Stimulated activated CD4-positive, alpha-beta T cell treated with anti-CD3 and anti-CD28 coated beads, TNF-alpha, amount 100 ng/mL, for 4 hours (primary cell): ENCODE results near the gene OR10X1.

Source experiments
- DNase-seq, 3 experiments: peaks; one replicate each; pipeline ENCODE4 v3.0.0-alpha.2; 2020; ENCODE audit warnings: low read depth in 3 of 3

OR10X1 gene

DNA sequence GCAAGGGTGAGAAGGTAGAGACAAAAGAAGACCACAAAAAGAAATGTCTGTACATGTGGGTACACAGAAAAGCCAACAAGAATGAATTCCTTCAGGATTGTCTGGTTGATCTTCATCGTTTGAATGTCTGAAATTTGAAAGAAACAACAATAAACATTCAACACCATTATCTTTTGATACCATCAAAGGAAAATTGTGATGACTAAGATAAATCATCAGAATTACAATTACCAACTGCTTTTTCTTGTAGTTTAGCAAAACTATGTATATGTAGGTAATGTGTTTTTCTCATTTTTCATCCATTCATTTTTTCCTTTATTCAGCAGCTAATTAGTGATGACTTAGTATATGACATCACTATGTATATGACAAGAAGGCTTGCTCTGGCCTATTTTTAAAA lies at the start of gene OR10X1:
Gene OR10X1, minus strand, starts transcription at position 167 of the 400 bp plus-strand sequence. Its CDS starts 0 bp downstream, at position 167.
- no peak for DNase-seq

- no peak for DNase-seq
Measured at GRCh38 chr1:158613764-158614163, 34.1 kb upstream of the OR10X1 start.

DNA sequence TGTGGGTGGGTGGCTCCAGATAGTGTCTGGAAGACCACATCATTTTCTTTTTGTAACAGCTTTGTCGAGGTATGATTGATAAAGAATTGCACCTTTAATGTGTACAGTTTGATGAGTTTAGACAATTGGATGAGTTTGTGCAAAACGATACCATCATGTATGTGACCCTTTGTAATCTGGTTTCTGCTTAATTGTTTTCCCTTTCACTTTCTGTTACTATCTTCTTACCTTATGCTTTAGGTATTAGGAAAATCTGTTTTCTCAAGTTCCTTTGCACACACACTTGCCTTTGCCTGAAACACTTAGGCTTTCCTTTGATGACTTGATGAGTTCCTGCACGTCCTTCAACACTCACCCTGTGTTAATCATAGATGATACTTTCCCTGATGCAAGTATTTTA lies 32.2 kb upstream of the OR10X1 start:
- no peak for DNase-seq

- no peak for DNase-seq
Measured at GRCh38 chr1:158607296-158607695, 27.6 kb upstream of the OR10X1 start.

DNA sequence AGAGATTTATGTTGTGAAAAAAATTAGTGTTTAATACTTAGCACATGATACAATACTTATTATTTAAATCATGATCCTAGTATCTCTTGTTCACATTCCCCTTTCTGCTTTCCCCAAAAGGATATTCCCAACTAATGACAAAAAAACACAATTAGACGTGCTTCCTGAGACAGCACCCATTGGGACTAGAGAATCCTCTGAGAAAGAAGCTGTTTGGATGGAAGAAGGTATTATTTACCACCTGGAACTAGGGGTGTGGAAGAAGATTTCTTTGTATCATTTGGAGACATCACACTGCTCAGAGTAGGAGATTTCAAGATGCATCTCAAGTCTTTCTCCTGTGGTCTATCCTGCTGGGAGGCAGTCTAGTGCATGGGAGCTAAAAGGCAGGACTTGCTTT lies 25.3 kb upstream of the OR10X1 start, which contains the start of gene OR10Z1:
Gene OR10Z1, plus strand, starts transcription at position 301 of the 400 bp plus-strand sequence. CDS start 1,171 bp downstream, outside the sequence.
- no peak for DNase-seq

DNA sequence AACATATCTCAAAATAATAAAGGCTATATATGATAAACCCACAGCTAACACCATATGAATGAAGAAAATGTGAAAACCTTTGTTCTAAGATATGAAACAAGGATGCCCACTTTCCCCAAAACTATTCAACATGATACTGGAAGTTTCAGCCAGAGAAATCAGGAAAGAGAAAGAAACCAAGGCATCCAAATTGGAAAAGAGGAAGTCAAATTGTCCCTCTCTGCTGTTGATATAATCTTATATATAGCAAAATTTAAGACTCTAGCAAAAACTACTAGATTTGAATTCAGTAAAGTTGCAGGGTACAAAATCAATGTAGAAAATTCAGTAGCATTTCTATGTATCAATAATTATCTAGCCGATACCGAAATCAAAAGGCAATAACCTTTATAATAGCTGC lies 21.0 kb upstream of the OR10X1 start:
- no peak for DNase-seq

GRCh38 chr1:158586942-158587341 lies 7.2 kb upstream of the OR10X1 start:
- no peak for DNase-seq

GRCh38 chr1:158583962-158584361 lies 4.3 kb upstream of the OR10X1 start:
- no peak for DNase-seq

DNA sequence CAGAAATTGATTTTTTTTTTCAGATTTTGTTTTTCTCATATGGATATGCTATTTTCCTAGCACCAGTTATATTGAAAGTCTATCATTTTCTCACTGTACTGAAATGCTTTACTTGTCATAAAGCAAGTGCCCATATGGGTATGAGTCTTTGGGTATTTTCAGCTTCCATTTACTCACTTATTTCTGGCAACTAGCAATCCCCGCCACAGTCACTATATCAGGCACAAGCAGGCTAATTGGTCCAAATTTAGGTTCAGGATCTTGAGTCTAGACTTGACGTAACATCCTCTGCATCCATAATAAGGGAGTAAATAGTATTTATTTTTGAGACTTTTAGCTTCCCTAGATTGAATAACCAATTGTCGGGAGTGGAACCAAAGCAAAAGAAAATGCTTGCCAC lies 2.1 kb downstream of the OR10X1 start:
- no peak for DNase-seq

GRCh38 chr1:158572226-158572625 lies 7.5 kb downstream of the OR10X1 start:
- DNase-seq, result no peak

DNA sequence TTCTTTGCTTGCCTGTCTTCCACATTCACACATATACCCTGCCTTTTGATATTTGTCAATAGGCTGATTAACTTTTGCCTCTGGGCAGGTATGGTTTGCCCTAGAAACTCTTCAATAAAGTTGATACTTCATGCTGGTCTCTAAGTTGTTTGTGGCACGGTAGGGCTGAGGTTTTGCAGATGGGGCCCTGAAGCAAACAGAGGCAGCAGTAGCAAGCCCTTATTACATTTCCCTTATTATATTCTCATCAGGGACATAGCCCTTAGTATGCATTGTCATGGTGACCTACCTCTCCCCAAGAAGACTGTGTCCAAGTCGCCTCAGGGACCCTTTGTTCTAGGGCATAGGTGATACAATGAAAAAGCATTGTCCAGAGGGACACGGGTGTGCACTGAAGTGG lies 9.2 kb downstream of the OR10X1 start, which contains the start of gene OR6P1:
Gene OR6P1, minus strand, starts transcription at position 101 of the 400 bp plus-strand sequence. CDS start 6,976 bp downstream, outside the sequence.
- no peak for DNase-seq

GRCh38 chr1:158564608-158565007 lies 15.1 kb downstream of the OR10X1 start:
- DNase-seq, result no peak

DNA sequence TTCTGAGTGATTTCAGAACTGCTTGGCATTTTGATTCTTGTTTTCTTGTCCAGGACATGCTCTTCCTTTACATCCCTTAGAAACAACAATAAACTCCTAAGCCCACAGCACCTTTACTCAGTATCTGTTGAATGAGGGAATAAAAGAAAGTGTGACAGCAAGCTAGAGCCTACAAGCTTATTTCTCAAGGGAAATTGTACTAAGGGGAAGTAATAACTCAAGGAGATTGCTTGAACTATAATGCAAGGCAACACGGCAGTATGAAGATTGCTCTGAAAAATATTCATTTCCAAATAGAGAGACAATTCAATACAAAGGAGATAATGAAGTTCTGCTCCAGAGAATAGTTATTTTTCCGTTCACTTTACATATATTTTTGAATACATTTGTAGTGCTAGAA lies 15.8 kb downstream of the OR10X1 start:
- DNase-seq, result no peak

- DNase-seq, result no peak
Measured at GRCh38 chr1:158559696-158560095, 20.0 kb downstream of the OR10X1 start.

- DNase-seq, result no peak
Measured at GRCh38 chr1:158554352-158554751, 25.3 kb downstream of the OR10X1 start, which contains the start of gene OR6Y1. Gene OR6Y1, minus strand, starts transcription at chr1:158554405. Its CDS starts 6,300 bp downstream, at chr1:158548105.

DNA sequence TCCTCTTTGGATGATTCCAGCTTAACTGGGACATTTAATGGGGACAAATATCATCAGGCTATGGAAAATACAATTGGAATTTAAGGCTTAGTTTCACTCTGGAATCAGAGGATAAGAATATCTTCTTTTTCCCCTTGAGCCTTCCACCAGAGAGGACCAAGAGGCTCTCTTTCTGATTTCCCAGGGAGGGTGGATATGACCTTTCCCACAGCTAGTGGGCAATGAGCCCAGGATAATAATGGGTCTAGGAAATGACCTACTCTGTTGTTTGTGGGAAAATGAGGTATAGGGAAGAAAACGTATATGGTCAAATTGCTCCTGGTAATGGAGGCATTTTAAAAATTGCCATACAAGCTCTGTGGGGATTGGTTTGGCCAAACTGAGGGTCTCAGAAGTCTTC lies 27.4 kb downstream of the OR10X1 start:
- no peak for DNase-seq

DNA sequence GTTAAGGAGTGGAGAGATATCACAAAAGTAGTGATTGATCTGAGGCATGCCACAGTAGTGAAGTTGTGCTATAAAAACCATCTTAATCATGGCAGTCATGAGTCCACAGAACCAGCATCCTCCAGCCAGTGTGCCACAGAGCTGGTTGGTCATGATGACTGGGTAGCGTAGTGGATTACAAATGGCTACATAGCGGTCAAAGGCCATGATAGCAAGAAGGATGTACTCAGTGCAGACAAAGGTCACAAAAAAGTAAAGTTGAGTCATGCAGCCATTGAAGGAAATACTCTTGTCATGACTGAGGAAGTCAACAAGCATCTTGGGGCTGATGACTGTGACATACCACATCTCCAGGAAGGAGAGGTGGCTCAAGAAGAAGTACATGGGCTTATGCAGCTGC lies 32.2 kb downstream of the OR10X1 start:
- DNase-seq, result no peak

DNA sequence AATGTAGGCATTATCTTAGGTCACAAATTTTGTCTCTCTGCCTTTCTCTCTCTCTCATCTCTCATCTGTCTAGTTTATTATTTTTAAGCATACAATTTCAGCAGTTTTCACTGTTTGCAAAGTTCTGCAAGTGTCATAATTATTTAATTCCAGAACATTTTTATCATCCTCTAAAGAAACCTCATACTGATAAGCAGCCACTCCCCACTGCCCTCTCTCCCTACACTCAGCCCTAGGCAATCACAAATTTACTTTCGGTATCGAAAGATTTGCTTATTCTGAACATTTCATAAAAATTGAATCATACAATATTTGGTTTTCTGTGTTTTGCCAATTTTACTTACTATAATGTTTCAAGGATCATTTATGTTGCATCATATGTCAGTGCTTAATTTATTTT lies 42.1 kb downstream of the OR10X1 start:
- no peak for DNase-seq

GRCh38 chr1:158534496-158534895 lies 45.2 kb downstream of the OR10X1 start:
- no peak for DNase-seq
